B cell (primary cell): ENCODE data around the gene PLEKHA5.

Experiments
- CTCF ChIP-seq: fragments of 200-600 bp; IDR thresholded peaks from one replicate; pipeline ENCODE4 v1.8.0; 2022; ENCODE audit warnings: antibody characterized with exemption, mild to moderate bottlenecking
- EZH2 ChIP-seq: IDR thresholded peaks from 2 replicates; pipeline ENCODE4 v1.6.1; 2012; ENCODE audit warnings: borderline replicate concordance, low read depth, mild to moderate bottlenecking, moderate library complexity, low read length; ENCODE audit not compliant: insufficient read depth, poor library complexity, severe bottlenecking

GRCh38 chr12:19138551-19138950, 9.0 kb downstream of the PLEKHA5 start:
- no peak for TF ChIP-seq CTCF
- no peak for TF ChIP-seq EZH2
